Stimulated activated CD4-positive, alpha-beta T cell treated with anti-CD3 and anti-CD28 coated beads, Interleukin-12 subunit alpha, Interleukin-12 subunit beta, amount 100 ng/mL, for 4 hours (primary cell): ENCODE results near the gene SOCS3.

ENCODE experiments used
- DNase-seq: peaks from one replicate; pipeline ENCODE4 v3.0.0-alpha.2; 2020

Gene SOCS3, protein sequence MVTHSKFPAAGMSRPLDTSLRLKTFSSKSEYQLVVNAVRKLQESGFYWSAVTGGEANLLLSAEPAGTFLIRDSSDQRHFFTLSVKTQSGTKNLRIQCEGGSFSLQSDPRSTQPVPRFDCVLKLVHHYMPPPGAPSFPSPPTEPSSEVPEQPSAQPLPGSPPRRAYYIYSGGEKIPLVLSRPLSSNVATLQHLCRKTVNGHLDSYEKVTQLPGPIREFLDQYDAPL

DNA sequence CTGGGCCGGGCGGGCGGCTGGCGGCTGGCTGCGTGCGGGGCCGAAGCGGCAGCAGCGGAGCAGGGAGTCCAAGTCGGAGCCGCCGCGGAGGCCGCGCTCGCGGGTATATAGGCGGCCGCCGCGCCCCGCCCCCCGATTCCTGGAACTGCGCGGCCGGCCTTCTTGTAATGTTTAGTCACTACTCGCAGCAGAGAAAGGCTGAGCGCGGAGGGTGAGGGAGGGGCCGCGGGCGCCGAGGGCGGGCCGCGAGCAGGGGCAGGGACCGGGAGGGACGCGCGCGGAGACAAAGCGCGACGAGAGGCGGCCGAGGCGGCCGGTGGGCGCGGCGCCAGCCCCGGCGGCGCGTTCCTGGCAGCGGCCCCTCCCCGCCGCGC is at the start of gene SOCS3:
Gene SOCS3 (minus strand): TSS at position 81 of the 374 bp plus-strand sequence. CDS start 982 bp downstream, outside the sequence.
- DNase-seq: peak; percentile 96

GRCh38 chr17:78409191-78409928 is 49.5 kb upstream of the SOCS3 start:
- DNase-seq: no peak

- no peak for DNase-seq
Measured at GRCh38 chr17:78408476-78409050, 48.7 kb upstream of the SOCS3 start.

- no peak for DNase-seq
Measured at GRCh38 chr17:78407387-78408000, 47.6 kb upstream of the SOCS3 start.

GRCh38 chr17:78406920-78407319 is 47.0 kb upstream of the SOCS3 start:
- no peak for DNase-seq

- no peak for DNase-seq
Measured at GRCh38 chr17:78406396-78406795, 46.5 kb upstream of the SOCS3 start.

GRCh38 chr17:78403822-78404221 is 43.9 kb upstream of the SOCS3 start:
- no peak for DNase-seq

DNA sequence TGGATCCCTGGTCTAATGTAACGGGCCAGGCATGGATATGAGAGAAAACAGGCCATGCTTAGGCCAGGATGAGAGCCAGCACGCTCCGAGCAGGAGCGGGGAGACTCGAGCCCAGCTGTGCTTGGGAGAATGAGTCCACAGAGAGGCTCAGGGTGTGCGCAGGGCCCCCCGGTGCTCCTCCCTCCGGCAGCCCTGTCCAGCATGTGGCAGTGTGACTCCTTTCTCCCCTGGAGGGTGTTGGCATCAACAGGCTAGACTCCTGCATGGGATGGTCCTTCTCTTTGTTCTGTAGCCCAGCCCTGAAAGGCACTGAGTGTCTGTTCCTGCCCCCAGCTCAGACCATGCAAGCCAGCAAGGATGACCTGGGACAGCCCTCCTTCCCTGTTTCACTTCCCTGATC is 42.0 kb upstream of the SOCS3 start:
- DNase-seq: no peak

DNA sequence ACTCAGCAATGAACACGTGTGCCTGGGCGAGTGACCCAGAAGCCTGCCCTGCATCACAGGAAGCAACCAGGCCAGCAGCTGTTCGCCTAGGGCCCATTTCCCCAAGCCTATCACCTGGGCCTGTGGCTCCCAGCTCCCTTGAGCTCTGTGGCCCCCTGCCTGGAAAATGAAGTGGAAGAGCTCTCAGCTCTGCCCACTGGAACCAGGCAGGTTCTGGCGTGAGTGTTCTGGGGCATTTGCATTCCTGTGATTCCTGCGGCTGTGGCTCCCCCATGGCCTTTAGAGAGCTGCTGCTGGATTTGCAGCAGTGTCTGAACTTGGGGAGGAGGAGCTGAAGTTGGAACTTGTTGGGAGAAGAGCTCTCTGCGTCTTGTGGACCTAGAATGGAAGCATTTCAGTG is 41.4 kb upstream of the SOCS3 start:
- DNase-seq: no peak

DNA sequence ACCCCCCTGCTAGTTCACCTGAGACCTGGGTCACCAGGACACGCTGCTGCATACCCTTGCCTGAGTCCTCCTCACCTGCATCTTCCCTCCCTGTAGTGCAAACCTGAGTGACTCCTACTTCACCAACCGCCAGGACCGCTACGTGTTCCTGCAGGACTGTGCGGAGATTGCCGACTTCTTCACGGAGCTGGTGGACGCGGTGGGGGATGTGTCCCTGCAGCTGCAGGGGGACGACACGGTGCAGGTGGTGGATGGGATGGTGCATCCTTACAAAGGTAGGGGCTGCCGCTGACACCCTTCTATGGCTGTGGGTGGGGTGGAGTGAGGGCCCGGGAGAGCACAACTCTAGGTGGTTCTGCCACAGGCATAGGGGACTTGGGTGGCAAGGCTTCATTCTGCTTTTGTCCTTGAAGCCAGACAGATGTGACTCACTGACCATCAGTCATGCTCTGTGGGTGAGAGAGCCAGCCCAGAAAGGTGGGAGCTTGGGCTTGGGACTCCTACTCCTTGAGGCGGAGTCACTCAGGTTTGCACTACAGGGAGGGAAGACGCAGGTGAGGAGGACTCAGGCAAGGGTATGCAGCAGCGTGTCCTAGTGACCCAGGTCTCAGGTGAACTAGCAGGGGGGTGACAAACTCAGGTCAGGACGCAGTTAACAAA is 40.8 kb upstream of the SOCS3 start:
- DNase-seq: no peak

DNA sequence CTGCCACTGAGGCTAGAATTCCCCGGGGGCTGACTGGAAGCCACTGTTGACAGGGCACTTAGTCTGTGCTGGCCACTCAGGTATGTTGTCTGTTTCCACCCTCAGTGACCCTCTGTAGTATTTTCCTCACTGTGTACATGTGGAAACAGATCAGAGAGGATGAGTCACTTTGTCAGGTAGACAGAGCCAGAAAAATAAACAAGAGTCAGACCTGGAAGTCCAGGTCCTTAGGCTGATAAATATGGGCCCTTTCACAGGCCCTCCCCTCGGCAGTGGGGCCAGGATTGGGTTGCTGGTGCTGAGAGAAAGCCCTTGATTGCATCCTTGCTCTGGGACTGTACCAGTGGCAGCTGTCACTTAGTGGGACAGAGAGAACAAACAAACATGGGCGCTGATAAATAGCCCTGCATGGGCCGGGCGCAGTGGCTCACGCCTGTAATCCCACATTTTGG is 39.8 kb upstream of the SOCS3 start:
- DNase-seq: no peak

DNA sequence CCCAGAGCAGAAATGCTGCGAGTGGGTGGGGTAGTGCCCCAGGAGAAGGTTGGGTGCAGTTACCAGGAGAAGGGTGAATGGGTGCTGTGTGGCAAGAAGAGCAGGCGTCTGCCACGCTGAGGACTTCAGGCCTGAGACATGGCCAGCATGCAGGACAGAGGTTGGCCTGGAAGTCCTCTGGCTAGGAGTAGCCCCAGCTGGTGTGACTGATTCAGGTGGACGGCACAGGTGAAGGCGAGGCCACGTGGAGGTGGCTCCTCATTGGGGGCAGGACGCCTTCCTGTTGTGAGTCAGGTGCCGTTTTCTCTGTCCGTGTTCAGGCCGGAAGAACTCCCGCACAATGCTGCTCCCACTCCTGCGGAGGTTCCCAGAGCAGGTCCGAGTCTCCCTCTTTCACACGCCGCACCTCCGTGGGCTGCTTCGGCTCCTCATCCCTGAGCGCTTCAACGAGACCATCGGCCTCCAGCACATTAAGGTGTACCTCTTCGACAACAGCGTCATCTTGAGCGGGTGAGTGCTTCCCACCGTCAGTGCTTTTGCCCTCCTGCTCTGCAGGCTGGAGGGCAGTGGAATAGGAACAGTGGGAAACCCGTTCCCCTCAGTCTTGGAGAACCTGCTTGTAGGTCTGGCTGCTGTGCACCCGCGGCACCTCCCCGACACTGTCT is 39.3 kb upstream of the SOCS3 start:
- DNase-seq: no peak

GRCh38 chr17:78398390-78398789 is 38.5 kb upstream of the SOCS3 start:
- no peak for DNase-seq

DNA sequence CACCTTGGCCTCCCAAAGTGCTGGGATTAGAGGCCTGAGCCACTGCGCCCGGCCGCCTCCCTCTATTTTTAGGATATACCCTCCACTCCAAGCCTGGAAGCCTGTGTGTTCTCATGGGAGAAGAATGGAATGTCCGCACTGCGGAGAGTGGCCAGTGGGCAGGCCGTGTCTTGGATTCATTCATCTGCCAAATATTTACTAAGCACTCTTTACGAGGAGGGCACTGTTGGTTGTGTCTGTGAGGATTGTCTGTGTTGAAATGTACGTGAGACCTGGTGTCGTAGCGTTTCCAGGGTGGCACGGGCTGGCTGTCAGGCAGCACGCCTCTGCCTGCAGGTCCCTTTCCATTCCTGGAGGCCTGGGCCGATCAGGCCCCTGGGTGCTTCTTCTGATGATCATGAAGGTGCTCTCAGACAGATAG is 37.8 kb upstream of the SOCS3 start:
- DNase-seq: no peak

- no peak for DNase-seq
Measured at GRCh38 chr17:78396441-78397337, 36.8 kb upstream of the SOCS3 start.

DNA sequence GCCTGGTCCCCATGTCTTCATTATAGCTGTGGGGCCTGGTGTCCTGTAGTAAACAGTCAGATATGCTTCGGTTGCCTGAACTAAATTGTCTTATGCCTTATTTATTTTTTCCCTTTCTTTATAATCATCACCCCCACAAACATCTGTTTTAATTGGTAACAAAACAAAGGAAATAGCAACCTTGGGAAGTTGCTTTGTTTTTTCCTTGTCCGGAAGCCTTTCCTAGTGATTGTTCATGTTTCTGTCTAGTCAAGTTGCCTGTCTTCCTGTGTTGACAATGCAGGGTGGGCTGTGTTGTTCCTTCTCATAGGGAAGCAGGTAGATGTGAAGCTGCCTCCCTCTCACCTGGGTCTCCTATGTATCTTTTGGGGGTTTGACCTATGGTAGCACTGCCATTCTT is 35.3 kb upstream of the SOCS3 start:
- DNase-seq: no peak

GRCh38 chr17:78394209-78394608 is 34.3 kb upstream of the SOCS3 start:
- DNase-seq: no peak

DNA sequence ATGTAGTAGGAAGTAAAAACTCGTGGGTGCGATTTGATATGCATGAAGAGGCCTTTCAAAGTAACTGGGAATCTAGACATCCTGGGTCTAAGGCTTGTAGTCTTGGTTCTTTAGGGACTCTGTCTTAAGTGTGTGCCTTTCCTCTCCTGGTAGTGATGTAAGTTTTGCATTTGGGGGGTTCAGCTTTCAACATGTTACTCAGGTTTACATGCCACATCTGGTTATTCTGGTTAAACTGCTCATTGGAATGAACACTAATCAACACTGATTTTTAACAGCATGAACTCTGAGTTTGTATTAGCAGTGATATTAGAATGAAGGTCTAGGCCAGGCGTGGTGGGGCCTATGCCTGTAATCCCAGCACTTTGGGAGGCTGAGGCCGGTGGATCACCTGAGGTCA is 33.7 kb upstream of the SOCS3 start:
- no peak for DNase-seq

- DNase-seq: no peak
Measured at GRCh38 chr17:78392295-78392694, 32.4 kb upstream of the SOCS3 start.

GRCh38 chr17:78391843-78392242 is 32.0 kb upstream of the SOCS3 start:
- no peak for DNase-seq

DNA sequence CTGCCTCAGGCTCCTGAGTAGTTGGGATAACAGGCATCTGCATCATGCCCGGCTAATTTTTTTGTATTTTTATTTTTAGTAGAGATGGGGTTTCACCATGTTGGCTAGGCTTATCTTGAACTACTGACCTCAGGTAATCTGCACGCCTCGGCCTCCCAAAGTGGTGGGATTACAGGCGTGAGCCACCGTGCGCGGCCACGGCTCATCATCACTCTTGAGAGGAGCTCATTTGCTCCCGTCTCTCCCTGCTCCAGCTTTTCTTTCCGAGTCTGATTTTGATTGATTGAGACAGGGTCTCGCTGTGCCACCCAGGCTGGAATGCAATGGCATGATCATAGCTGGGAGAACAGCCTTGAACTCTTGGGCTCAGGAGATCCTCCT is 31.2 kb upstream of the SOCS3 start:
- no peak for DNase-seq
